HepG2 (cell line): ENCODE results near the gene NMNAT1. TPM values are rescaled to one million over a fixed set of nuclear protein-coding genes. Genes with fewer than 3 reads are reported as not detected.

Experiments used
- FOXK2 ChIP-seq: fragments of 450-650 bp; IDR thresholded peaks from 2 replicates; pipeline ENCODE4 v1.6.1; 2016
- MED8 ChIP-seq: sonication (generic); formaldehyde crosslinking; IDR thresholded peaks from 2 replicates; pipeline ENCODE4 v1.8.1; 2023; ENCODE audit warnings: mild to moderate bottlenecking, missing genetic modification reagents; ENCODE audit not compliant: insufficient replicate concordance
- NFE2L2 ChIP-seq: fragments of 150-350 bp; IDR thresholded peaks from 2 replicates; pipeline ENCODE4 v1.6.1; 2014; ENCODE audit warnings: low read length
- PAF1 ChIP-seq: IDR thresholded peaks from 2 replicates; pipeline ENCODE4 v1.6.1; 2016; ENCODE audit warnings: missing genetic modification reagents, missing compliant biosample characterization
- SOX13 ChIP-seq, 3 experiments: fragments of 450-650 bp in 1 of 3; sonication (generic) in 1 of 3; formaldehyde crosslinking in 1 of 3; IDR thresholded peaks in 2 of 3; conservative IDR thresholded peaks in 1 of 3; 2 replicates each; pipeline versions ENCODE4 v1.5.0 to v1.6.1; 2016 to 2020; ENCODE audit warnings: antibody characterized with exemption in 1 of 3, mild to moderate bottlenecking in 1 of 3, missing compliant biosample characterization in 1 of 3, missing genetic modification reagents in 1 of 3, moderate library complexity in 1 of 3
- SP2 ChIP-seq: sonication (generic); formaldehyde crosslinking; IDR thresholded peaks from 2 replicates; pipeline ENCODE4 v1.5.1; 2020; ENCODE audit warnings: mild to moderate bottlenecking, missing genetic modification reagents
- ZFP36L2 ChIP-seq: sonication (generic); formaldehyde crosslinking; IDR thresholded peaks from 2 replicates; pipeline ENCODE4 v1.4.0; 2020; ENCODE audit warnings: missing genetic modification reagents
- ZNF260 ChIP-seq: sonication (generic); formaldehyde crosslinking; IDR thresholded peaks from 2 replicates; pipeline ENCODE4 v1.4.0; 2020; ENCODE audit warnings: missing genetic modification reagents, low read depth, mild to moderate bottlenecking, borderline replicate concordance
- ZNF383 ChIP-seq: sonication (generic); formaldehyde crosslinking; IDR thresholded peaks from 2 replicates; pipeline ENCODE4 v1.4.0; 2020; ENCODE audit warnings: missing genetic modification reagents, mild to moderate bottlenecking, borderline replicate concordance
- ZNF510 ChIP-seq: sonication (generic); formaldehyde crosslinking; IDR thresholded peaks from 2 replicates; pipeline ENCODE4 v1.4.0; 2020; ENCODE audit warnings: low read depth, mild to moderate bottlenecking, missing genetic modification reagents
- ZNF543 ChIP-seq: sonication (generic); formaldehyde crosslinking; IDR thresholded peaks from 2 replicates; pipeline ENCODE4 v1.4.0; 2020; ENCODE audit warnings: mild to moderate bottlenecking, missing genetic modification reagents
- ZNF7 ChIP-seq: IDR thresholded peaks from 2 replicates; pipeline ENCODE4 v1.6.1; 2016; ENCODE audit warnings: missing biosample characterization, missing genetic modification reagents
- ZNF780A ChIP-seq: sonication (generic); formaldehyde crosslinking; IDR thresholded peaks from 2 replicates; pipeline ENCODE4 v1.8.0; 2022; ENCODE audit warnings: mild to moderate bottlenecking, missing genetic modification reagents, moderate library complexity
- polyA plus RNA-seq, 8 experiments: library from polyadenylated mRNA; depleted of rRNA in 3 of 8; stranded (reverse) in 7 of 8; unstranded in 1 of 8; fragments of >200 nt; fragmentation: Illumina TruSeq in 4 of 8; extraction: Trizol in 4 of 8; gene quantifications; 2 replicates each; pipeline versions ENCODE4 v1.2.1 to v1.2.3, GENCODE V29; 2011 to 2016; ENCODE audit warnings: low read depth in 4 of 8, missing spikeins in 1 of 8, mixed read lengths in 1 of 8; ENCODE audit not compliant: insufficient read depth in 1 of 8
- total RNA-seq, 5 experiments: library from RNA; depleted of rRNA; stranded (reverse); fragments of >200 nt; fragmentation: Illumina TruSeq; extraction: Trizol; gene quantifications; 2 replicates each; pipeline ENCODE4 v1.2.3, GENCODE V29; 2016; ENCODE audit warnings: low read depth in 1 of 5
- TF ChIP-seq, protein P1 (sequence below): sonication (generic); formaldehyde crosslinking; IDR thresholded peaks from 2 replicates; pipeline ENCODE4 v1.5.1; 2020; ENCODE audit warnings: mild to moderate bottlenecking, missing genetic modification reagents, borderline replicate concordance
- TF ChIP-seq, protein P2 (sequence below): sonication (generic); formaldehyde crosslinking; IDR thresholded peaks from 2 replicates; pipeline ENCODE4 v1.8.0; 2022; ENCODE audit warnings: missing genetic modification reagents, mild to moderate bottlenecking, borderline replicate concordance
- TF ChIP-seq, protein P3 (sequence below): sonication (generic); formaldehyde crosslinking; IDR thresholded peaks from 2 replicates; pipeline ENCODE4 v1.5.0; 2020; ENCODE audit warnings: missing genetic modification reagents
- TF ChIP-seq, protein P4 (sequence below), 2 experiments: IDR thresholded peaks; 2 replicates each; pipeline ENCODE4 v1.6.1; 2011 to 2012; ENCODE audit warnings: low read length in 2 of 2, borderline replicate concordance in 1 of 2, low read depth in 1 of 2, mild to moderate bottlenecking in 1 of 2, moderate library complexity in 1 of 2

NMNAT1 gene
- total and polyA plus RNA-seq, 2 of the 13 experiments (the other 11 are each of a cell fraction or from before 2014, with no cell fraction given), result 5.6 to 12.2 TPM

DNA sequence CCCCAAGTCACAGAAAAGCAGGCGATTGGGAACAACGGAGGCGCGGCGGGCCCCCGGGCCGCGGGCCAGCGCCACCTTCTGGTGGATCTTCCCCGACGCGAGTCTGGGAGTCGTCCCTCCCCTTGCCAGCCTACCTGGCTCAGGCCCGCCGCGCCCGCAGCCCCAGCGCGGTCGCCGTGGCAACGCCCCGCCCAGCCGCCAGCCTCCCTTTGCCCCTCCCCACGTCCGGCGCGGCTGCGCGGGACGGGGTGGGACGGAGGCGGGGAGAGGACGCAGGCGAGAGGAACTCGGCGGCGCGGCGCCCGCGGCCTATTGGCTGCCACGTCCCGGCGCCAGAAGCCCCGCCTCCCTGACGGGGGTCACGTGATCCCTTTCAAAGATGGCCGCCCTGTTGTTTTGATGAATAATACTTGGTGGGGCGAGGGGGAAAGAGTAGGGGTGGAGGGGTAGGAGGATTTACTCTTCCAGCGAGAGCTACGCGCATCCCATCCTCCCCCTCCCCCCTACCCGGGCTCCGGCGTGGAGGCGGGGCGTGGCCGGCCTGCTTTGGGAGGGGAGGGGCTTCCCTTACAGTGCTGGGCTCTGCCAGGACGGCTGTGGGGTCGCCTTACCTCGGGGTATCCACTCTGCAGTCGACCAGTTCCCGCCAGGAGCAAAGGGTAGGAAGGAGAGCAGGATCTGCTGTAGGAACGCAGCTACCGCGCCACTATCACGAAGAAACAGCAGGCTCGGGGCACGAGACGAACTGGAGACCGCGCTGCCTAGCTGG lies 89.5 kb downstream of the NMNAT1 start, which contains the start of gene UBE4B (continued):
- TF ChIP-seq, protein P1, sequence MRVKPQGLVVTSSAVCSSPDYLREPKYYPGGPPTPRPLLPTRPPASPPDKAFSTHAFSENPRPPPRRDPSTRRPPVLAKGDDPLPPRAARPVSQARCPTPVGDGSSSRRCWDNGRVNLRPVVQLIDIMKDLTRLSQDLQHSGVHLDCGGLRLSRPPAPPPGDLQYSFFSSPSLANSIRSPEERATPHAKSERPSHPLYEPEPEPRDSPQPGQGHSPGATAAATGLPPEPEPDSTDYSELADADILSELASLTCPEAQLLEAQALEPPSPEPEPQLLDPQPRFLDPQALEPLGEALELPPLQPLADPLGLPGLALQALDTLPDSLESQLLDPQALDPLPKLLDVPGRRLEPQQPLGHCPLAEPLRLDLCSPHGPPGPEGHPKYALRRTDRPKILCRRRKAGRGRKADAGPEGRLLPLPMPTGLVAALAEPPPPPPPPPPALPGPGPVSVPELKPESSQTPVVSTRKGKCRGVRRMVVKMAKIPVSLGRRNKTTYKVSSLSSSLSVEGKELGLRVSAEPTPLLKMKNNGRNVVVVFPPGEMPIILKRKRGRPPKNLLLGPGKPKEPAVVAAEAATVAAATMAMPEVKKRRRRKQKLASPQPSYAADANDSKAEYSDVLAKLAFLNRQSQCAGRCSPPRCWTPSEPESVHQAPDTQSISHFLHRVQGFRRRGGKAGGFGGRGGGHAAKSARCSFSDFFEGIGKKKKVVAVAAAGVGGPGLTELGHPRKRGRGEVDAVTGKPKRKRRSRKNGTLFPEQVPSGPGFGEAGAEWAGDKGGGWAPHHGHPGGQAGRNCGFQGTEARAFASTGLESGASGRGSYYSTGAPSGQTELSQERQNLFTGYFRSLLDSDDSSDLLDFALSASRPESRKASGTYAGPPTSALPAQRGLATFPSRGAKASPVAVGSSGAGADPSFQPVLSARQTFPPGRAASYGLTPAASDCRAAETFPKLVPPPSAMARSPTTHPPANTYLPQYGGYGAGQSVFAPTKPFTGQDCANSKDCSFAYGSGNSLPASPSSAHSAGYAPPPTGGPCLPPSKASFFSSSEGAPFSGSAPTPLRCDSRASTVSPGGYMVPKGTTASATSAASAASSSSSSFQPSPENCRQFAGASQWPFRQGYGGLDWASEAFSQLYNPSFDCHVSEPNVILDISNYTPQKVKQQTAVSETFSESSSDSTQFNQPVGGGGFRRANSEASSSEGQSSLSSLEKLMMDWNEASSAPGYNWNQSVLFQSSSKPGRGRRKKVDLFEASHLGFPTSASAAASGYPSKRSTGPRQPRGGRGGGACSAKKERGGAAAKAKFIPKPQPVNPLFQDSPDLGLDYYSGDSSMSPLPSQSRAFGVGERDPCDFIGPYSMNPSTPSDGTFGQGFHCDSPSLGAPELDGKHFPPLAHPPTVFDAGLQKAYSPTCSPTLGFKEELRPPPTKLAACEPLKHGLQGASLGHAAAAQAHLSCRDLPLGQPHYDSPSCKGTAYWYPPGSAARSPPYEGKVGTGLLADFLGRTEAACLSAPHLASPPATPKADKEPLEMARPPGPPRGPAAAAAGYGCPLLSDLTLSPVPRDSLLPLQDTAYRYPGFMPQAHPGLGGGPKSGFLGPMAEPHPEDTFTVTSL, result no peak
- TF ChIP-seq, protein P2, sequence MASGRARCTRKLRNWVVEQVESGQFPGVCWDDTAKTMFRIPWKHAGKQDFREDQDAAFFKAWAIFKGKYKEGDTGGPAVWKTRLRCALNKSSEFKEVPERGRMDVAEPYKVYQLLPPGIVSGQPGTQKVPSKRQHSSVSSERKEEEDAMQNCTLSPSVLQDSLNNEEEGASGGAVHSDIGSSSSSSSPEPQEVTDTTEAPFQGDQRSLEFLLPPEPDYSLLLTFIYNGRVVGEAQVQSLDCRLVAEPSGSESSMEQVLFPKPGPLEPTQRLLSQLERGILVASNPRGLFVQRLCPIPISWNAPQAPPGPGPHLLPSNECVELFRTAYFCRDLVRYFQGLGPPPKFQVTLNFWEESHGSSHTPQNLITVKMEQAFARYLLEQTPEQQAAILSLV (CRISPR knock-in tag), result peak; percentile 33; the same call in 1 of the 2 replicates
- TF ChIP-seq ZNF7 (CRISPR knock-in tag) (no peak), ZNF780A (CRISPR knock-in tag) (no peak), NFE2L2 (no peak), SP2 (CRISPR knock-in tag) (peak; percentile 61), PAF1 (CRISPR knock-in tag) (no peak), MED8 (CRISPR knock-in tag) (no peak), ZNF260 (no peak), ZNF543 (CRISPR knock-in tag) (peak; percentile 67; the same call in 1 of the 2 replicates), FOXK2 (peak; percentile 54), ZNF383 (CRISPR knock-in tag) (no peak), ZNF510 (no peak), SOX13 (IDR thresholded peaks at IDR 0.05) (no peak), SOX13 (CRISPR knock-in tag; conservative IDR thresholded peaks at IDR 0.05 in 1 of 2, IDR thresholded peaks at IDR 0.05 in 1 of 2) (peak in 1 of 2 experiments; percentile 14; a peak in 1 of 4 replicates), ZFP36L2 (no peak)
- TF ChIP-seq, protein P3, sequence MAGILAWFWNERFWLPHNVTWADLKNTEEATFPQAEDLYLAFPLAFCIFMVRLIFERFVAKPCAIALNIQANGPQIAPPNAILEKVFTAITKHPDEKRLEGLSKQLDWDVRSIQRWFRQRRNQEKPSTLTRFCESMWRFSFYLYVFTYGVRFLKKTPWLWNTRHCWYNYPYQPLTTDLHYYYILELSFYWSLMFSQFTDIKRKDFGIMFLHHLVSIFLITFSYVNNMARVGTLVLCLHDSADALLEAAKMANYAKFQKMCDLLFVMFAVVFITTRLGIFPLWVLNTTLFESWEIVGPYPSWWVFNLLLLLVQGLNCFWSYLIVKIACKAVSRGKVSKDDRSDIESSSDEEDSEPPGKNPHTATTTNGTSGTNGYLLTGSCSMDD, result no peak
- TF ChIP-seq, protein P4, sequence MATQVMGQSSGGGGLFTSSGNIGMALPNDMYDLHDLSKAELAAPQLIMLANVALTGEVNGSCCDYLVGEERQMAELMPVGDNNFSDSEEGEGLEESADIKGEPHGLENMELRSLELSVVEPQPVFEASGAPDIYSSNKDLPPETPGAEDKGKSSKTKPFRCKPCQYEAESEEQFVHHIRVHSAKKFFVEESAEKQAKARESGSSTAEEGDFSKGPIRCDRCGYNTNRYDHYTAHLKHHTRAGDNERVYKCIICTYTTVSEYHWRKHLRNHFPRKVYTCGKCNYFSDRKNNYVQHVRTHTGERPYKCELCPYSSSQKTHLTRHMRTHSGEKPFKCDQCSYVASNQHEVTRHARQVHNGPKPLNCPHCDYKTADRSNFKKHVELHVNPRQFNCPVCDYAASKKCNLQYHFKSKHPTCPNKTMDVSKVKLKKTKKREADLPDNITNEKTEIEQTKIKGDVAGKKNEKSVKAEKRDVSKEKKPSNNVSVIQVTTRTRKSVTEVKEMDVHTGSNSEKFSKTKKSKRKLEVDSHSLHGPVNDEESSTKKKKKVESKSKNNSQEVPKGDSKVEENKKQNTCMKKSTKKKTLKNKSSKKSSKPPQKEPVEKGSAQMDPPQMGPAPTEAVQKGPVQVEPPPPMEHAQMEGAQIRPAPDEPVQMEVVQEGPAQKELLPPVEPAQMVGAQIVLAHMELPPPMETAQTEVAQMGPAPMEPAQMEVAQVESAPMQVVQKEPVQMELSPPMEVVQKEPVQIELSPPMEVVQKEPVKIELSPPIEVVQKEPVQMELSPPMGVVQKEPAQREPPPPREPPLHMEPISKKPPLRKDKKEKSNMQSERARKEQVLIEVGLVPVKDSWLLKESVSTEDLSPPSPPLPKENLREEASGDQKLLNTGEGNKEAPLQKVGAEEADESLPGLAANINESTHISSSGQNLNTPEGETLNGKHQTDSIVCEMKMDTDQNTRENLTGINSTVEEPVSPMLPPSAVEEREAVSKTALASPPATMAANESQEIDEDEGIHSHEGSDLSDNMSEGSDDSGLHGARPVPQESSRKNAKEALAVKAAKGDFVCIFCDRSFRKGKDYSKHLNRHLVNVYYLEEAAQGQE (IDR thresholded peaks at IDR 0.05; ENCODE audit: borderline replicate concordance in 1 of 2, low read depth in 1 of 2, low read length in 2 of 2), result no peak
